Epithelial cell of proximal tubule (primary cell): Measurements from ENCODE around the gene BICDL1. TPM values are rescaled to one million over a fixed set of nuclear protein-coding genes. Genes with fewer than 3 reads are reported as not detected.

ENCODE experiments used
- DNase-seq: peaks from one replicate; pipeline ENCODE4 v3.0.0-alpha.2; 2011; ENCODE audit warnings: low read depth
- H3K4me3 ChIP-seq: 2 replicates; pipeline ENCODE4 v1.5.1; 2011; ENCODE audit warnings: low read depth, mild to moderate bottlenecking, low read length
- total RNA-seq: library from RNA; depleted of rRNA; stranded (reverse); fragments of >200 nt; gene quantifications from 2 replicates; pipeline ENCODE4 v1.2.3, GENCODE V29; 2015
- TF ChIP-seq, protein P1 (sequence below): conservative IDR thresholded peaks from 2 replicates; pipeline ENCODE4 v1.5.1; 2012; ENCODE audit warnings: low read depth, mild to moderate bottlenecking, low read length

Gene BICDL1
- total RNA-seq, 1 donor from 2014 or later, result 4.6 TPM

DNA sequence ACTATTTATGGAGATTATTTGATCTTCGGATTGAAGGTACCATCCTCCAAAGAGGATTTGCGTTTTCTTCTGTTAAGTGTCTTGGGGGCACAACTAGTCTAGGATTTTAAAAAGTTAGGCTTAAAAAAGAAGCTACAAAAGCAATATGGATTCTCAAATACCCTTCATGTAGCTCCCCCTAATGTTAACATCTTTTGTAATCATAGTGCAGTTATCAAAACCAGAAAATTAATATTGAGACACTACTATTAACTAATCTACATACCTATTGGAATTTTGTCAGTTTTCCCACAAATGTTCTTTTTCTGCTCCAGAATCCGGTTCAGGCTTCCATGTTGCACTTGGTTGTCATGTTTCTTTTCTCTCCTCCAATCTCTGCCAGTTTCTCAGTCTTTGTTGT lies 62.5 kb downstream of the BICDL1 start:
- no peak for DNase-seq
- no peak overlapping the region for H3K4me3 ChIP-seq
- TF ChIP-seq, protein P1, sequence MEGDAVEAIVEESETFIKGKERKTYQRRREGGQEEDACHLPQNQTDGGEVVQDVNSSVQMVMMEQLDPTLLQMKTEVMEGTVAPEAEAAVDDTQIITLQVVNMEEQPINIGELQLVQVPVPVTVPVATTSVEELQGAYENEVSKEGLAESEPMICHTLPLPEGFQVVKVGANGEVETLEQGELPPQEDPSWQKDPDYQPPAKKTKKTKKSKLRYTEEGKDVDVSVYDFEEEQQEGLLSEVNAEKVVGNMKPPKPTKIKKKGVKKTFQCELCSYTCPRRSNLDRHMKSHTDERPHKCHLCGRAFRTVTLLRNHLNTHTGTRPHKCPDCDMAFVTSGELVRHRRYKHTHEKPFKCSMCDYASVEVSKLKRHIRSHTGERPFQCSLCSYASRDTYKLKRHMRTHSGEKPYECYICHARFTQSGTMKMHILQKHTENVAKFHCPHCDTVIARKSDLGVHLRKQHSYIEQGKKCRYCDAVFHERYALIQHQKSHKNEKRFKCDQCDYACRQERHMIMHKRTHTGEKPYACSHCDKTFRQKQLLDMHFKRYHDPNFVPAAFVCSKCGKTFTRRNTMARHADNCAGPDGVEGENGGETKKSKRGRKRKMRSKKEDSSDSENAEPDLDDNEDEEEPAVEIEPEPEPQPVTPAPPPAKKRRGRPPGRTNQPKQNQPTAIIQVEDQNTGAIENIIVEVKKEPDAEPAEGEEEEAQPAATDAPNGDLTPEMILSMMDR, result no peak

DNA sequence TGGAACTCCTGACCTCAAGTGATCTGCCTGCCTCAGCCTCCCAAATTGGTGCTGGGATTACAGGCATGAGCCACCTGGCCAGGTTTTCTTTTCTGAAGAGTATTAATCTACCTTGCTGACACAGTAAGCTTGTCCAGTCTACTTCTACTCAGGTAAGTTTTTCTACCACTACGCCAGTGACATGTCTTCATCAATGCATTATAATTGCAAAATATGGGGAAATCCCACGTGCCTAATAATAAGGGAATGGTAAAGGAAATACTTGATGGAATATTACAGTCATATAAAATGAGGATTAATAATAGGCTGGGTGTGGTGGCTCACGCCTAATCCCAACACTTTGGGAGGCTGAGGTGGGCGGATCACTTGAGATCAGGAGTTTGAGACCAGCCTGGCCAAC lies 65.3 kb downstream of the BICDL1 start:
- DNase-seq, result no peak
- H3K4me3 ChIP-seq, result no peak overlapping the region
- TF ChIP-seq, protein P1, result no peak

DNA sequence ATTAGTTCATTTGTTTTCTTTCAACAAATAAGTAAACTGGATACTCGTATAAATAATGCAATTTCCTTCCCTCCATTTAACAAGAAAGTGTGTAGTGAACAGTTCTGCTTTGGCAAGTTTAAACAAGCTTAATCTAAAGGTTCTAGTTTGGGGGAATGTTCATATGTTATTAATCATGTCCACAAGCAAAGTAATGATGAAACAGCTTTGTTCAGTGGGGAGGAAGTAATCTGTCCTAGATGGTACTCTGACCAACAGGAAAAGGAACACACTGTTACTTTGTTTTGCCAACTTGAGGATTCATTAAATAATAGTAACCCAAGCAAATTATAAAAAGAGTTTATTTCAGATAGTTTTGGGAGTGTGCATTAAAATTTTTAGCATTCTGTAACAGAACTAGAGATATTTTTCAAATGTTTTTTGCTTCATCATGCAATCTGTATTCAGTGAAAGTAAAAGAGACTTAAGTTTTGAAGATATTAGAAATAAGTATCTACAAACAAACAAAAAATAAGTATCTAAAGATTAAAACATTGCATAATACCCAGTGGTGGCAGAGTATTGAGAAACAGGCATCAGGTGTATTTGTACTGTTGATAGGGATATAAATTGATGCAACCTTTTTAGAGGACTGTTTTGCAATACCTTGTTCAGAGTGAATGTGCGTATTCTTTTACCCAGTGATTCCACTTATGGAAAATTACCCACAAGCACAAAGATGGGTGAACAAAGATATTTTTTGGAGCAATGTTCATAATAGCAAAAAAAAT lies 66.4 kb downstream of the BICDL1 start:
- no peak overlapping the region for H3K4me3 ChIP-seq
- TF ChIP-seq, protein P1, result no peak
- no peak for DNase-seq

DNA sequence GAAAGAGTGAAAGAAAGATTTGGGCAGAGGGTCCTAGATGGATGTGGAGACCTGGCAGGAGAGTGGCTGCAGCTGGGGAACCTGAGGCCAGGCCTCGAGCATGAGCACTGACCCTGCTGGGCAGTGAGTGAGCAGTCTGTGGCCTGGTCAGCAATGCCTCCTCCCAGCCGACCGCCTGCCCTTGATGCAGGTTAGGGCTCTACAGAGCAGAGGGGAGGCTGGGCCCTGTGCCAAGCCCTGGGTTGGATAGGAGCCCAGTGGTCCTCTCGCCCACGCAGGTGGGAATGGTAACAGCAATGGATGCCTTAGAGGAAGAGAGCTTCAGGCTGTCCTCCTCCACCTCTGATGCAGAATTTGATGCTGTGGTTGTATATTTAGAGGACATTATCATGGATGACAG lies 67.7 kb downstream of the BICDL1 start:
- TF ChIP-seq, protein P1, result no peak
- no peak overlapping the region for H3K4me3 ChIP-seq
- DNase-seq, result no peak

DNA sequence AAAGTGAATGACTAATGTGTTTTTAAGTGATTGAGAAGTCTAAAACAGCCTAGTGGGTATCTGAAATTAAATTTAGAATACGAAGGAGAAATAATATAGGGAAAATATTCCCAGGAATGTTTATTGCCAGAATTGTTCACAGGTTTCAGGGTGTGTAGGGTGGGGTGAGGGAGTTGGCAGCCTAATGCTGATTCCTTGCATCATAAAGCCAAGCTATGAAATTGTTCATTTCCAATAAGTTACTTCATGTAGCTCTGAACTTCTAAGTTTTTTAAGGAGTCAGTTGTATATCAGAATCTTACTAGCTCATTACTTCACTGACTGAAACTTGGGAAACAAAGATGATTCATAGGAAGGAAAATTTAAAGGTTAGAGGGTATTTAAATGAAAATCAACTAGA lies 71.2 kb downstream of the BICDL1 start:
- TF ChIP-seq, protein P1, result no peak
- H3K4me3 ChIP-seq, result no peak overlapping the region
- no peak for DNase-seq

DNA sequence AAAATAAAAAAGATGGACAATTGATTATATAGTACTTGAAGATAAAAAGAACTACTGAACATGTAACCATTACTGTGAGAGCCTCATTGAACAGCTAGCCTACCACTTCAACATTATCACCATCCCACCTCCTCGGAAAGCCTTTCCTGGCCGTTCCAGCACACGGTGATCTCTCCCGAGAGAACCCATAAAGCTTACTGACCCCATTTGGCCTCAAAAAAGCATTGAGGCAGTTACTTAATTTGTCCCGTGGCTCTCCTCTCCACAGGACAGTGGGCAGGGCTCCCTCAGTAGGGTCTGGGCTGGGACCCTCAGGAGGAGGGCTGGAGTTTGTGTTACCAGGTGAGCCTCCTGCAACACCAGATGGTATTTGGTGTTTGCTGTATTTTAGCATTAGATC lies 71.7 kb downstream of the BICDL1 start:
- H3K4me3 ChIP-seq, result no peak overlapping the region
- DNase-seq, result no peak
- TF ChIP-seq, protein P1, result no peak
